ENCODE measurements around the gene OBSCN.

The OBSCN gene

GRCh38 chr1:228334954-228335353 is 127.1 kb downstream of the OBSCN start:
- DNase-seq, result no peak

GRCh38 chr1:228335406-228336307 is 127.8 kb downstream of the OBSCN start:
- DNase-seq, result no peak

GRCh38 chr1:228336308-228337030 is 128.6 kb downstream of the OBSCN start:
- no peak for DNase-seq

GRCh38 chr1:228337031-228337564 is 129.3 kb downstream of the OBSCN start:
- DNase-seq, result no peak

- DNase-seq, result no peak
Measured at GRCh38 chr1:228337711-228338520, 130.1 kb downstream of the OBSCN start.

- no peak for DNase-seq
Measured at GRCh38 chr1:228338521-228339051, 130.7 kb downstream of the OBSCN start.

- DNase-seq, result no peak
Measured at GRCh38 chr1:228339059-228339704, 131.3 kb downstream of the OBSCN start.

GRCh38 chr1:228339766-228340685 is 132.2 kb downstream of the OBSCN start:
- no peak for DNase-seq

GRCh38 chr1:228340686-228341449 is 133.0 kb downstream of the OBSCN start:
- DNase-seq, result no peak

GRCh38 chr1:228341450-228341813 is 133.6 kb downstream of the OBSCN start:
- DNase-seq, result no peak

GRCh38 chr1:228341814-228342626 is 134.2 kb downstream of the OBSCN start:
- DNase-seq, result no peak

- no peak for DNase-seq
Measured at GRCh38 chr1:228342627-228343190, 134.9 kb downstream of the OBSCN start.

- no peak for DNase-seq
Measured at GRCh38 chr1:228343191-228343661, 135.4 kb downstream of the OBSCN start.

GRCh38 chr1:228344631-228345072 is 136.8 kb downstream of the OBSCN start:
- no peak for DNase-seq

- DNase-seq, result no peak
Measured at GRCh38 chr1:228345201-228345930, 137.5 kb downstream of the OBSCN start.

- DNase-seq, result no peak
Measured at GRCh38 chr1:228346731-228347130, 138.9 kb downstream of the OBSCN start.

- DNase-seq, result no peak
Measured at GRCh38 chr1:228347181-228347580, 139.3 kb downstream of the OBSCN start.
